GM18511 (cell line): ENCODE measurements around the gene GAS7.
"Not testable (repeated sequence)": the region's sequence is repeated elsewhere in the genome, so short reads cannot be mapped to it uniquely, and the experiment has no call there.

Experiments
- ATAC-seq: cut with Tn5 transposase; IDR thresholded peaks from one replicate; pipeline ENCODE4 v1.9.1; 2021; ENCODE audit warnings: mild to moderate bottlenecking, moderate library complexity; ENCODE audit not compliant: unreplicated experiment

Gene GAS7

GRCh38 chr17:9922012-9922848 lies 276.2 kb downstream of the GAS7 start:
- no peak for ATAC-seq

- ATAC-seq, result not testable (repeated sequence)
Measured at GRCh38 chr17:9921216-9921615, 277.2 kb downstream of the GAS7 start.

- ATAC-seq, result no peak
Measured at GRCh38 chr17:9918804-9919352, 279.5 kb downstream of the GAS7 start.

- no peak for ATAC-seq
Measured at GRCh38 chr17:9918352-9918751, 280.1 kb downstream of the GAS7 start.

- no peak for ATAC-seq
Measured at GRCh38 chr17:9917801-9918200, 280.6 kb downstream of the GAS7 start.

- ATAC-seq, result no peak
Measured at GRCh38 chr17:9917131-9917530, 281.3 kb downstream of the GAS7 start.

- no peak for ATAC-seq
Measured at GRCh38 chr17:9916108-9916507, 282.3 kb downstream of the GAS7 start.

- ATAC-seq, result no peak
Measured at GRCh38 chr17:9913476-9913875, 284.9 kb downstream of the GAS7 start.

- no peak for ATAC-seq
Measured at GRCh38 chr17:9912121-9913099, 286.0 kb downstream of the GAS7 start.

GRCh38 chr17:9911089-9911488 lies 287.3 kb downstream of the GAS7 start:
- no peak for ATAC-seq

- ATAC-seq, result no peak
Measured at GRCh38 chr17:9908649-9909042, 289.8 kb downstream of the GAS7 start.

GRCh38 chr17:9907883-9908648 lies 290.3 kb downstream of the GAS7 start:
- ATAC-seq, result no peak

GRCh38 chr17:9907131-9907530 lies 291.3 kb downstream of the GAS7 start:
- ATAC-seq, result no peak

- no peak for ATAC-seq
Measured at GRCh38 chr17:9906616-9907015, 291.8 kb downstream of the GAS7 start.

- ATAC-seq, result no peak
Measured at GRCh38 chr17:9905902-9906301, 292.5 kb downstream of the GAS7 start.

- ATAC-seq, result no peak
Measured at GRCh38 chr17:9905078-9905415, 293.4 kb downstream of the GAS7 start, which contains the start of gene RCVRN. Gene RCVRN, minus strand, starts transcription at chr17:9905271. Its CDS starts 91 bp downstream, at chr17:9905180.

GRCh38 chr17:9904277-9905077 lies 293.9 kb downstream of the GAS7 start:
- ATAC-seq, result no peak

GRCh38 chr17:9902120-9902519 lies 296.3 kb downstream of the GAS7 start:
- ATAC-seq, result no peak

GRCh38 chr17:9900784-9901183 lies 297.6 kb downstream of the GAS7 start:
- no peak for ATAC-seq

- no peak for ATAC-seq
Measured at GRCh38 chr17:9900044-9900594, 298.3 kb downstream of the GAS7 start.
